Activated naive CD8-positive, alpha-beta T cell treated with anti-CD3 and anti-CD28 coated beads, Interleukin-2, amount 50 U/mL, for 24 hours (primary cell): ENCODE measurements around the gene NRXN2.

Experiments used
- ATAC-seq: fragments of 150-1000 bp; cut with Tn5 transposase; one replicate; pipeline ENCODE4 v1.10.0; 2021
- DNase-seq: peaks from one replicate; pipeline ENCODE4 v3.0.0; 2021
- H3K27ac Mint-ChIP-seq: one replicate; pipeline ENCODE4 v1.8.0; 2021; ENCODE audit warnings: mild to moderate bottlenecking, mixed read lengths
- H3K27me3 Mint-ChIP-seq: one replicate; pipeline ENCODE4 v1.8.0; 2021; ENCODE audit warnings: mixed read lengths
- H3K36me3 Mint-ChIP-seq: one replicate; pipeline ENCODE4 v1.8.0; 2021; ENCODE audit warnings: low read depth, mixed read lengths
- H3K4me1 Mint-ChIP-seq: one replicate; pipeline ENCODE4 v1.8.0; 2021; ENCODE audit warnings: mixed read lengths
- H3K4me3 Mint-ChIP-seq: one replicate; pipeline ENCODE4 v1.8.0; 2021; ENCODE audit warnings: mild to moderate bottlenecking, moderate library complexity, mixed read lengths
- H3K9me3 Mint-ChIP-seq: one replicate; pipeline ENCODE4 v1.8.0; 2021; ENCODE audit warnings: mixed read lengths

The NRXN2 gene

GRCh38 chr11:64742087-64742888 lies 19.3 kb upstream of the NRXN2 start:
- no peaks in the 10 kb centered on the region for H3K9me3 Mint-ChIP-seq
- no peak overlapping the region for H3K27ac Mint-ChIP-seq
- no peaks in the 10 kb centered on the region for H3K36me3 Mint-ChIP-seq
- peak overlapping the region; percentile 63 for H3K4me3 Mint-ChIP-seq
- H3K4me1 Mint-ChIP-seq = peaks cover 25% of the 10 kb centered on the region
- ATAC-seq = peak; percentile 9
- peak; percentile 42 for DNase-seq
- H3K27me3 Mint-ChIP-seq = peaks cover 7% of the 10 kb centered on the region

- H3K4me1 Mint-ChIP-seq = peaks cover 25% of the 10 kb centered on the region
- ATAC-seq (no peak), DNase-seq (no peak)
- H3K27me3 Mint-ChIP-seq = peaks cover 7% of the 10 kb centered on the region
- H3K4me3 Mint-ChIP-seq = peak overlapping the region; percentile 63
- no peaks in the 10 kb centered on the region for H3K9me3 Mint-ChIP-seq
- H3K27ac Mint-ChIP-seq = no peak overlapping the region
- H3K36me3 Mint-ChIP-seq = no peaks in the 10 kb centered on the region
Measured at GRCh38 chr11:64741375-64742086, 18.5 kb upstream of the NRXN2 start.

- H3K27ac Mint-ChIP-seq = peak overlapping the region; percentile 7
- DNase-seq (no peak), ATAC-seq (no peak)
- H3K4me1 Mint-ChIP-seq = peaks cover 20% of the 10 kb centered on the region
- no peaks in the 10 kb centered on the region for H3K9me3 Mint-ChIP-seq
- H3K36me3 Mint-ChIP-seq = no peaks in the 10 kb centered on the region
- peaks cover 7% of the 10 kb centered on the region for H3K27me3 Mint-ChIP-seq
- H3K4me3 Mint-ChIP-seq = no peak overlapping the region
Measured at GRCh38 chr11:64739871-64740270, 16.9 kb upstream of the NRXN2 start.

GRCh38 chr11:64736654-64737053 lies 13.7 kb upstream of the NRXN2 start:
- Mint-ChIP-seq H3K27ac (no peak overlapping the region), H3K36me3 (no peaks in the 10 kb centered on the region), H3K4me3 (no peak overlapping the region), H3K4me1 (peaks cover 15% of the 10 kb centered on the region), H3K9me3 (no peaks in the 10 kb centered on the region), H3K27me3 (no peaks in the 10 kb centered on the region)
- DNase-seq (no peak), ATAC-seq (no peak)

GRCh38 chr11:64735725-64736259 lies 12.8 kb upstream of the NRXN2 start:
- Mint-ChIP-seq H3K9me3 (no peaks in the 10 kb centered on the region), H3K27ac (no peak overlapping the region), H3K4me1 (peaks cover 11% of the 10 kb centered on the region), H3K4me3 (no peak overlapping the region), H3K36me3 (peaks cover under 1% of the 10 kb centered on the region), H3K27me3 (no peaks in the 10 kb centered on the region)
- DNase-seq (no peak), ATAC-seq (no peak)

GRCh38 chr11:64734811-64735724 lies 12.1 kb upstream of the NRXN2 start:
- Mint-ChIP-seq H3K27me3 (no peaks in the 10 kb centered on the region), H3K36me3 (peaks cover 2% of the 10 kb centered on the region), H3K4me3 (no peak overlapping the region), H3K9me3 (no peaks in the 10 kb centered on the region), H3K27ac (no peak overlapping the region), H3K4me1 (peaks cover 11% of the 10 kb centered on the region)
- DNase-seq = no peak
- ATAC-seq = no peak

- ATAC-seq = no peak
- H3K4me3 Mint-ChIP-seq = no peak overlapping the region
- H3K27ac Mint-ChIP-seq = no peak overlapping the region
- no peaks in the 10 kb centered on the region for H3K9me3 Mint-ChIP-seq
- no peaks in the 10 kb centered on the region for H3K27me3 Mint-ChIP-seq
- DNase-seq = no peak
- peaks cover 11% of the 10 kb centered on the region for H3K4me1 Mint-ChIP-seq
- peaks cover 2% of the 10 kb centered on the region for H3K36me3 Mint-ChIP-seq
Measured at GRCh38 chr11:64731601-64732000, 8.6 kb upstream of the NRXN2 start.

- H3K27ac Mint-ChIP-seq = no peak overlapping the region
- peaks cover 2% of the 10 kb centered on the region for H3K36me3 Mint-ChIP-seq
Measured at GRCh38 chr11:64729851-64730382, 6.9 kb upstream of the NRXN2 start.

GRCh38 chr11:64728757-64729365 lies 5.9 kb upstream of the NRXN2 start:
- peaks cover 2% of the 10 kb centered on the region for H3K36me3 Mint-ChIP-seq
- DNase-seq (no peak), ATAC-seq (no peak)
- H3K27me3 Mint-ChIP-seq = no peaks in the 10 kb centered on the region
- H3K4me3 Mint-ChIP-seq = no peak overlapping the region
- H3K4me1 Mint-ChIP-seq = peaks cover 12% of the 10 kb centered on the region
- H3K27ac Mint-ChIP-seq = no peak overlapping the region
- H3K9me3 Mint-ChIP-seq = no peaks in the 10 kb centered on the region

More at GRCh38 chr11:64729851-64730382, 6.9 kb upstream of the NRXN2 start:
- no peak for DNase-seq
- peak; percentile 24 for ATAC-seq
- Mint-ChIP-seq H3K27me3 (no peaks in the 10 kb centered on the region), H3K4me3 (no peak overlapping the region), H3K9me3 (no peaks in the 10 kb centered on the region), H3K4me1 (peaks cover 12% of the 10 kb centered on the region)

GRCh38 chr11:64726867-64727530 lies 4.0 kb upstream of the NRXN2 start:
- no peak overlapping the region for H3K4me3 Mint-ChIP-seq
- ATAC-seq (no peak), DNase-seq (no peak)
- H3K9me3 Mint-ChIP-seq = no peaks in the 10 kb centered on the region
- H3K27ac Mint-ChIP-seq = no peak overlapping the region
- H3K36me3 Mint-ChIP-seq = peaks cover 2% of the 10 kb centered on the region
- peaks cover 5% of the 10 kb centered on the region for H3K27me3 Mint-ChIP-seq
- peaks cover 11% of the 10 kb centered on the region for H3K4me1 Mint-ChIP-seq

- DNase-seq (no peak), ATAC-seq (no peak)
- H3K9me3 Mint-ChIP-seq = no peaks in the 10 kb centered on the region
- H3K36me3 Mint-ChIP-seq = peaks cover 2% of the 10 kb centered on the region
- H3K27ac Mint-ChIP-seq = no peak overlapping the region
- no peak overlapping the region for H3K4me3 Mint-ChIP-seq
- peaks cover 12% of the 10 kb centered on the region for H3K27me3 Mint-ChIP-seq
- H3K4me1 Mint-ChIP-seq = peaks cover 11% of the 10 kb centered on the region
Measured at GRCh38 chr11:64726211-64726641, 3.2 kb upstream of the NRXN2 start.

- Mint-ChIP-seq H3K4me3 (no peak overlapping the region), H3K36me3 (no peaks in the 10 kb centered on the region), H3K27ac (no peak overlapping the region), H3K4me1 (peaks cover 11% of the 10 kb centered on the region), H3K9me3 (no peaks in the 10 kb centered on the region), H3K27me3 (peaks cover 20% of the 10 kb centered on the region)
- DNase-seq (no peak), ATAC-seq (no peak)
Measured at GRCh38 chr11:64724863-64725532, 2.0 kb upstream of the NRXN2 start.
